Measurements from ENCODE around the gene HCRT. TPM values are rescaled to one million over a fixed set of nuclear protein-coding genes. Genes with fewer than 3 reads are reported as not detected.
"Not testable (repeated sequence)": the region's sequence is repeated elsewhere in the genome, so short reads cannot be mapped to it uniquely, and the experiment has no call there.

Gene HCRT
- total and polyA plus RNA-seq, 2 of the 4 experiments (the other 2 are of a cell fraction) = not detected

GRCh38 chr17:42140690-42141089 lies 44.6 kb downstream of the HCRT start:
- not testable (repeated sequence) for H2BK120ac ChIP-seq (ENCODE audit: low read depth, low read length)

More at GRCh38 chr17:42140690-42141089, 44.6 kb downstream of the HCRT start:
- H2AK9ac ChIP-seq (replicated peaks; ENCODE audit: low read depth, low read length, poor library complexity); H4K91ac ChIP-seq (ENCODE audit: insufficient read depth, low read depth, low read length); H2AK5ac ChIP-seq (ENCODE audit: low read depth, low read length); BruUV-seq (replicated peaks); H2BK5ac ChIP-seq (ENCODE audit: low read depth, low read length, poor library complexity, severe bottlenecking); H3K14ac ChIP-seq (replicated peaks; ENCODE audit: low read depth, low read length); dilution Hi-C loops (cut with HindIII; ENCODE audit: low sequenced_read_pairs, unreplicated experiment); H3K9ac ChIP-seq (ENCODE audit: low read depth, low read length); H2AFZ ChIP-seq (replicated peaks; ENCODE audit: low read length, poor library complexity); H3K56ac ChIP-seq (ENCODE audit: extremely low read depth, insufficient read depth, low read length); POLR2A ChIA-PET (ENCODE audit: unreplicated experiment); CTCF ChIA-PET; H2BK20ac ChIP-seq (ENCODE audit: low read depth, low read length); H3K27ac ChIP-seq (ENCODE audit: insufficient read depth, low read length); H3K4me2 ChIP-seq (ENCODE audit: low read depth, low read length); H3K4ac ChIP-seq (ENCODE audit: low read depth, low read length); H3K9me3 ChIP-seq (ENCODE audit: control insufficient read depth, insufficient read depth, low read length); H4K5ac ChIP-seq (ENCODE audit: low read depth, low read length); H2BK15ac ChIP-seq (ENCODE audit: low read depth, low read length); ATAC-seq (ENCODE audit: low read depth); H3K18ac ChIP-seq (ENCODE audit: low read depth, low read length); H3K23ac ChIP-seq (ENCODE audit: low read depth, low read length); H4K8ac ChIP-seq (ENCODE audit: low read depth in 2 of 2, low read length in 2 of 2); intact Hi-C loops (cut with micrococcal nuclease); in situ Hi-C loops (cut with MboI; ENCODE audit: low sequenced_read_pairs); H3K27me3 ChIP-seq (ENCODE audit: control insufficient read depth, insufficient read depth, low read length); H3K4me3 ChIP-seq (ENCODE audit: insufficient read depth, low read depth, low read length); DNase-seq: not testable (repeated sequence)
- no CpG with 5 or more reads among the region's 7 CpGs for WGBS, 2 experiments (ENCODE audit: extremely low coverage in 2 of 2, insufficient read length in 1 of 2)
- H3K9me1 ChIP-seq (ENCODE audit: insufficient read depth, low read length) = peaks cover 47% of the 10 kb centered on the region
- H3K79me1 ChIP-seq (ENCODE audit: low read depth in 1 of 2, low read length in 2 of 2) = peaks cover 22 to 80% of the 10 kb centered on the region in 2 experiments
- peaks cover 74% of the 10 kb centered on the region for H4K20me1 ChIP-seq (ENCODE audit: insufficient read depth, low read length)
- peaks cover 15% of the 10 kb centered on the region for H3K36me3 ChIP-seq (ENCODE audit: control insufficient read depth, insufficient read depth, low read length)
- TF ChIP-seq CEBPB (IDR thresholded peaks at IDR 0.05; ENCODE audit: low read depth, low read length) = peak; percentile 41; the same call in 1 of the 2 replicates
- H3K4me1 ChIP-seq (ENCODE audit: control insufficient read depth, insufficient read depth, low read length) = peaks cover 33% of the 10 kb centered on the region

Measured in IMR-90 (cell line).